Measurements from ENCODE around the gene SLC5A1. TPM values are rescaled to one million over a fixed set of nuclear protein-coding genes. Genes with fewer than 3 reads are reported as not detected.

Gene SLC5A1
- total RNA-seq, 1 experiment from 2014 or later, result 0.23 TPM

GRCh38 chr22:32073823-32074380, 30.8 kb downstream of the SLC5A1 start:
- ChIA-PET POLR2A (no interaction called here), CTCF (no interaction called here)
- Mint-ChIP-seq H3K27ac (ENCODE audit: unreplicated experiment) (no peak overlapping the region), H3K4me3 (ENCODE audit: unreplicated experiment) (no peak overlapping the region), H3K4me1 (ENCODE audit: low read depth, unreplicated experiment) (peaks cover 7% of the 10 kb centered on the region), H3K27me3 (ENCODE audit: insufficient read depth, unreplicated experiment) (no peaks in the 10 kb centered on the region), H3K36me3 (ENCODE audit: insufficient read depth, unreplicated experiment) (no peaks in the 10 kb centered on the region), H3K9me3 (ENCODE audit: unreplicated experiment) (no peaks in the 10 kb centered on the region)
- no TSS peak for BruUV-seq (replicated peaks)
- no peak for DNase-seq
- intact Hi-C loops (cut with micrococcal nuclease; ENCODE audit: unreplicated experiment), result no loop called here
- Histone ChIP-seq H3K9me3 (no peaks in the 10 kb centered on the region), H3K27me3 (replicated peaks; ENCODE audit: control insufficient read depth, insufficient read depth, low read length) (no peaks in the 10 kb centered on the region), H3K36me3 (ENCODE audit: control insufficient read depth, insufficient read depth, low read length) (no peaks in the 10 kb centered on the region), H3K4me1 (peaks cover 30% of the 10 kb centered on the region), H3K4me3 (ENCODE audit: low read depth, low read length) (no peak overlapping the region)
- TF ChIP-seq, protein P1, sequence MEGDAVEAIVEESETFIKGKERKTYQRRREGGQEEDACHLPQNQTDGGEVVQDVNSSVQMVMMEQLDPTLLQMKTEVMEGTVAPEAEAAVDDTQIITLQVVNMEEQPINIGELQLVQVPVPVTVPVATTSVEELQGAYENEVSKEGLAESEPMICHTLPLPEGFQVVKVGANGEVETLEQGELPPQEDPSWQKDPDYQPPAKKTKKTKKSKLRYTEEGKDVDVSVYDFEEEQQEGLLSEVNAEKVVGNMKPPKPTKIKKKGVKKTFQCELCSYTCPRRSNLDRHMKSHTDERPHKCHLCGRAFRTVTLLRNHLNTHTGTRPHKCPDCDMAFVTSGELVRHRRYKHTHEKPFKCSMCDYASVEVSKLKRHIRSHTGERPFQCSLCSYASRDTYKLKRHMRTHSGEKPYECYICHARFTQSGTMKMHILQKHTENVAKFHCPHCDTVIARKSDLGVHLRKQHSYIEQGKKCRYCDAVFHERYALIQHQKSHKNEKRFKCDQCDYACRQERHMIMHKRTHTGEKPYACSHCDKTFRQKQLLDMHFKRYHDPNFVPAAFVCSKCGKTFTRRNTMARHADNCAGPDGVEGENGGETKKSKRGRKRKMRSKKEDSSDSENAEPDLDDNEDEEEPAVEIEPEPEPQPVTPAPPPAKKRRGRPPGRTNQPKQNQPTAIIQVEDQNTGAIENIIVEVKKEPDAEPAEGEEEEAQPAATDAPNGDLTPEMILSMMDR (IDR thresholded peaks at IDR 0.05; ENCODE audit: insufficient read depth in 1 of 2, low read depth in 1 of 2, low read length in 1 of 2, severe bottlenecking in 1 of 2, unreplicated experiment in 1 of 2), result no peak

- Mint-ChIP-seq H3K9me3 (ENCODE audit: unreplicated experiment) (no peaks in the 10 kb centered on the region), H3K4me1 (ENCODE audit: low read depth, unreplicated experiment) (peaks cover 12% of the 10 kb centered on the region), H3K27me3 (ENCODE audit: insufficient read depth, unreplicated experiment) (no peaks in the 10 kb centered on the region), H3K27ac (ENCODE audit: unreplicated experiment) (no peak overlapping the region), H3K36me3 (ENCODE audit: insufficient read depth, unreplicated experiment) (no peaks in the 10 kb centered on the region), H3K4me3 (ENCODE audit: unreplicated experiment) (no peak overlapping the region)
- TF ChIP-seq, protein P1 (IDR thresholded peaks at IDR 0.05; ENCODE audit: insufficient read depth in 1 of 2, low read depth in 1 of 2, low read length in 1 of 2, severe bottlenecking in 1 of 2, unreplicated experiment in 1 of 2), result no peak
- Histone ChIP-seq H3K4me3 (ENCODE audit: low read depth, low read length) (no peak overlapping the region), H3K27me3 (replicated peaks; ENCODE audit: control insufficient read depth, insufficient read depth, low read length) (no peaks in the 10 kb centered on the region), H3K9me3 (no peaks in the 10 kb centered on the region), H3K4me1 (peaks cover 41% of the 10 kb centered on the region), H3K36me3 (ENCODE audit: control insufficient read depth, insufficient read depth, low read length) (no peaks in the 10 kb centered on the region)
- CTCF ChIA-PET, result interaction anchor here (0.7 kb wide), 1 partner anchor 106 kb away, joined by 3 read pairs; no protein-coding TSS in a partner anchor
- no TSS peak for BruUV-seq (replicated peaks)
- intact Hi-C loops (cut with micrococcal nuclease; ENCODE audit: unreplicated experiment), result no loop called here
- DNase-seq, result no peak
- POLR2A ChIA-PET, result no interaction called here
Measured at GRCh38 chr22:32075997-32076760, 33.1 kb downstream of the SLC5A1 start.

DNA sequence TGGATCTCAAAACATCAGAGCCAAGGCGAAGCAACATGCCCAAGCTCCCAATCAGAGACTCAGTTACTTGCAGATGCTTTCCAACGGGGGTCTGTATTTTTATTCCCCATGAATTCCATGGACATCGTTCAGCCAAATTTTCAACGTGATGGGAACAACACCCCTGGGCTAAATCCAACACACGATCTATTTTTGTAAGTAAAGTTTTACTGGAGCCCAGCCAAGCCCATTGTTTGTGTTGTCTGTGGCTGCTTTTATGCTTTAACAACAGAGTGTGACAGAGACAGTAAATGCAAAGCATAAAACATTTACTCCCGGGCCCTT, 33.7 kb downstream of the SLC5A1 start:
- CTCF ChIA-PET, result interaction anchor here (0.7 kb wide), 1 partner anchor 107 kb away, joined by 3 read pairs; no protein-coding TSS in a partner anchor
- no peak overlapping the region for H3K4me3 Mint-ChIP-seq (ENCODE audit: unreplicated experiment)
- Histone ChIP-seq H3K4me3 (ENCODE audit: low read depth, low read length) (no peak overlapping the region), H3K36me3 (ENCODE audit: control insufficient read depth, insufficient read depth, low read length) (no peaks in the 10 kb centered on the region), H3K4me1 (peaks cover 41% of the 10 kb centered on the region), H3K27me3 (replicated peaks; ENCODE audit: control insufficient read depth, insufficient read depth, low read length) (no peaks in the 10 kb centered on the region), H3K9me3 (no peaks in the 10 kb centered on the region)
- no peak overlapping the region for H3K27ac Mint-ChIP-seq (ENCODE audit: unreplicated experiment)
- BruUV-seq (replicated peaks), result no TSS peak
- TF ChIP-seq, protein P1 (IDR thresholded peaks at IDR 0.05; ENCODE audit: insufficient read depth in 1 of 2, low read depth in 1 of 2, low read length in 1 of 2, severe bottlenecking in 1 of 2, unreplicated experiment in 1 of 2), result no peak
- H3K36me3 Mint-ChIP-seq (ENCODE audit: insufficient read depth, unreplicated experiment), result no peaks in the 10 kb centered on the region
- intact Hi-C loops (cut with micrococcal nuclease; ENCODE audit: unreplicated experiment), result no loop called here
- POLR2A ChIA-PET, result no interaction called here
- peaks cover 12% of the 10 kb centered on the region for H3K4me1 Mint-ChIP-seq (ENCODE audit: low read depth, unreplicated experiment)
- H3K27me3 Mint-ChIP-seq (ENCODE audit: insufficient read depth, unreplicated experiment), result no peaks in the 10 kb centered on the region
- H3K9me3 Mint-ChIP-seq (ENCODE audit: unreplicated experiment), result no peaks in the 10 kb centered on the region
- no peak for DNase-seq
